Stimulated activated naive CD4-positive, alpha-beta T cell (primary cell): Measurements from ENCODE around the gene ALB.
A peak's percentile ranks its signal among the peaks of the same experiment; 100 is the strongest.

Experiments used
- DNase-seq, 6 experiments: peaks; one replicate each; lab custom pipeline; 2025; lab: John Stamatoyannopoulos, UW

ALB gene

GRCh38 chr4:73431813-73432168, 27.7 kb downstream of the ALB start:
- no peak for DNase-seq

- DNase-seq = no peak
Observed at GRCh38 chr4:73432169-73433000, 28.3 kb downstream of the ALB start.

- no peak for DNase-seq
Observed at GRCh38 chr4:73433140-73433539, 29.1 kb downstream of the ALB start.

- DNase-seq = no peak
Observed at GRCh38 chr4:73434311-73434710, 30.2 kb downstream of the ALB start.

- DNase-seq = no peak
Observed at GRCh38 chr4:73435984-73436383, 31.9 kb downstream of the ALB start, which contains the start of gene AFP. TSS of gene AFP (plus strand) at chr4:73436221. CDS start at chr4:73436263, 42 bp downstream.

GRCh38 chr4:73436674-73437557, 32.8 kb downstream of the ALB start:
- DNase-seq = no peak

GRCh38 chr4:73437558-73437956, 33.5 kb downstream of the ALB start:
- DNase-seq = no peak

GRCh38 chr4:73438048-73438447, 34.0 kb downstream of the ALB start:
- DNase-seq = no peak

- DNase-seq = no peak
Observed at GRCh38 chr4:73438582-73439215, 34.6 kb downstream of the ALB start.

GRCh38 chr4:73439445-73439844, 35.4 kb downstream of the ALB start:
- DNase-seq = no peak

GRCh38 chr4:73439991-73440390, 35.9 kb downstream of the ALB start:
- DNase-seq = no peak

GRCh38 chr4:73440653-73441052, 36.6 kb downstream of the ALB start:
- DNase-seq = no peak

GRCh38 chr4:73442275-73442674, 38.2 kb downstream of the ALB start:
- DNase-seq = no peak

GRCh38 chr4:73443224-73443623, 39.1 kb downstream of the ALB start:
- DNase-seq = no peak

- DNase-seq = no peak
Observed at GRCh38 chr4:73445383-73446335, 41.6 kb downstream of the ALB start.

GRCh38 chr4:73446336-73446938, 42.4 kb downstream of the ALB start:
- DNase-seq = peak in 2 of 6 experiments; percentile 5 to 13

GRCh38 chr4:73447671-73448070, 43.6 kb downstream of the ALB start:
- DNase-seq = no peak

- DNase-seq = no peak
Observed at GRCh38 chr4:73448448-73449203, 44.5 kb downstream of the ALB start.

GRCh38 chr4:73450398-73451004, 46.4 kb downstream of the ALB start:
- DNase-seq = no peak

- no peak for DNase-seq
Observed at GRCh38 chr4:73451404-73451803, 47.3 kb downstream of the ALB start.
